Measurements from ENCODE around the gene MX2.

DNA sequence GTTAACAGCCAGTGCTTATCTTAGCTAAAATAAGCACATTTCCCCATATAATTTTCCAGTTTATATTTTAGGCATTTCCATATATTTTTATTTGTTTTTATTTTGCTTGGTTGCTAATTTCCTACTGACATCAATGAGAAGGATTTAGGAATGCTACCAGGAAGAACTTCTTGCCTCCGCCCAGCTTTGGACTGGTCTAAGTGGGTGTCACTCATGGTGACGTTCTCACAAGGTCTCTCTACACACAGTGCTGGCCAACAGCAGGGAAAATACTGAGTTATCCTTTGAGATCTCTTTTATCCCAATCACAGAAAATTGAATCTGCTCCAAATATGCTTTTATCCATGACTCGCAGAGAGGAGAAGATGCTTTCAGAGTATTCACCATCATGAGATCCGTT, 77.4 kb downstream of the MX2 start:
- TF ChIP-seq POLR2AphosphoS5 (IDR thresholded peaks at IDR 0.05) (no peak), EP300 (IDR thresholded peaks at IDR 0.05) (no peak)
- TF ChIP-seq, protein P1, sequence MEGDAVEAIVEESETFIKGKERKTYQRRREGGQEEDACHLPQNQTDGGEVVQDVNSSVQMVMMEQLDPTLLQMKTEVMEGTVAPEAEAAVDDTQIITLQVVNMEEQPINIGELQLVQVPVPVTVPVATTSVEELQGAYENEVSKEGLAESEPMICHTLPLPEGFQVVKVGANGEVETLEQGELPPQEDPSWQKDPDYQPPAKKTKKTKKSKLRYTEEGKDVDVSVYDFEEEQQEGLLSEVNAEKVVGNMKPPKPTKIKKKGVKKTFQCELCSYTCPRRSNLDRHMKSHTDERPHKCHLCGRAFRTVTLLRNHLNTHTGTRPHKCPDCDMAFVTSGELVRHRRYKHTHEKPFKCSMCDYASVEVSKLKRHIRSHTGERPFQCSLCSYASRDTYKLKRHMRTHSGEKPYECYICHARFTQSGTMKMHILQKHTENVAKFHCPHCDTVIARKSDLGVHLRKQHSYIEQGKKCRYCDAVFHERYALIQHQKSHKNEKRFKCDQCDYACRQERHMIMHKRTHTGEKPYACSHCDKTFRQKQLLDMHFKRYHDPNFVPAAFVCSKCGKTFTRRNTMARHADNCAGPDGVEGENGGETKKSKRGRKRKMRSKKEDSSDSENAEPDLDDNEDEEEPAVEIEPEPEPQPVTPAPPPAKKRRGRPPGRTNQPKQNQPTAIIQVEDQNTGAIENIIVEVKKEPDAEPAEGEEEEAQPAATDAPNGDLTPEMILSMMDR (IDR thresholded peaks at IDR 0.05): no peak
